HPDE6-E6E7 (cell line): Measurements from ENCODE around the gene UVSSA.
A peak's percentile ranks its signal among the peaks of the same experiment; 100 is the strongest.

Source experiments
- DNase-seq: peaks from one replicate; pipeline ENCODE4 v3.0.0; 2011; ENCODE audit warnings: missing footprints; ENCODE audit errors: extremely low spot score

Gene UVSSA

GRCh38 chr4:1346781-1347409, at the start of gene UVSSA:
Gene UVSSA, plus strand, starts transcription at chr4:1347208. Its CDS starts 884 bp downstream, at chr4:1348092.
- DNase-seq, result peak; percentile 100

- no peak for DNase-seq
These were observed 49.3 kb upstream of the UVSSA start for GRCh38 chr4:1297456-1298325.

GRCh38 chr4:1298461-1298860, 48.5 kb upstream of the UVSSA start:
- no peak for DNase-seq

GRCh38 chr4:1299301-1299860, 47.6 kb upstream of the UVSSA start:
- DNase-seq, result no peak

- DNase-seq, result peak; percentile 85
These were observed 46.2 kb upstream of the UVSSA start for GRCh38 chr4:1300466-1301455.

- no peak for DNase-seq
These were observed 44.8 kb upstream of the UVSSA start for GRCh38 chr4:1302159-1302558.

GRCh38 chr4:1305261-1305711, 41.7 kb upstream of the UVSSA start:
- DNase-seq, result no peak

- DNase-seq, result no peak
These were observed 41.1 kb upstream of the UVSSA start for GRCh38 chr4:1305781-1306455.

GRCh38 chr4:1307951-1308735, 38.9 kb upstream of the UVSSA start:
- DNase-seq, result no peak

- peak; percentile 95 for DNase-seq
These were observed 37.6 kb upstream of the UVSSA start for GRCh38 chr4:1309261-1310010.

- DNase-seq, result peak; percentile 51
These were observed 36.8 kb upstream of the UVSSA start for GRCh38 chr4:1310031-1310795.

- no peak for DNase-seq
These were observed 36.0 kb upstream of the UVSSA start for GRCh38 chr4:1310796-1311631.

- DNase-seq, result no peak
These were observed 34.0 kb upstream of the UVSSA start for GRCh38 chr4:1312821-1313640.

- DNase-seq, result no peak
These were observed 31.7 kb upstream of the UVSSA start for GRCh38 chr4:1315306-1315705.

GRCh38 chr4:1315836-1316536, 31.0 kb upstream of the UVSSA start:
- no peak for DNase-seq

GRCh38 chr4:1316537-1317168, 30.4 kb upstream of the UVSSA start:
- no peak for DNase-seq
